ENCODE measurements around the gene IQSEC2. TPM values are rescaled to one million over a fixed set of nuclear protein-coding genes. Genes with fewer than 3 reads are reported as not detected.

IQSEC2 gene
- total and polyA plus RNA-seq, 2 of the 8 experiments (the other 6 are each of a cell fraction or from before 2014, with no cell fraction given): 6.1 to 54.9 TPM

DNA sequence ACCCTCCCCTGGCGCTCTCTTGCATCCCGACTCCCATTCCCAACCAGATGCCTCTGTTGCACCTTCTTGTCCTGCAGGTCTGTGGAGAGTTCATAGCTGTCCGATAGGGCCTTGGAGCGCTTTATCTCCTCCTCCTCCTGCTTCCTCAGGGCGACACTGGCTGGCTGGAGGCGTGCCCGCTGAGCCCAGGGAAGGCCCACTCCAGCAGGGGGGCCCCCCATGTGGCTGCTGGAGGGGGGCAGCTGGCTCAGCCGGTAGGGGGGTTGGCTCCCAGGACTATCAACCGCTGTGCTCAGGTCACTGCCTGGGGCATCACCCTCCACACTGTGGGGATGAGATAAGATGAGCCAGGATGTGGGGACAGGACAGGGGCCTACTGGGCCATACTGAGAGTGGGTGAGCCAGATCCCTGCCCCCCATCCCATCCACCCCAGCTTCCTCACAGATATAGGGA, 25.6 kb downstream of the IQSEC2 start:
- no peak overlapping the region for H2BK12ac ChIP-seq (ENCODE audit: low read depth, low read length)
- H4K5ac ChIP-seq (ENCODE audit: insufficient read length, low read depth, low read length): no peak overlapping the region
- no peak overlapping the region for H3K4me3 ChIP-seq (ENCODE audit: extremely low read depth in 1 of 4, insufficient read depth in 2 of 4, low read depth in 3 of 4, low read length in 4 of 4)
- no peak overlapping the region for H3K23ac ChIP-seq (ENCODE audit: insufficient read length)
- no peaks in the 10 kb centered on the region for H3K9me3 ChIP-seq (ENCODE audit: insufficient read depth in 2 of 2, low read depth in 1 of 2, low read length in 1 of 2)
- H3K4me1 ChIP-seq (replicated peaks in 1 of 4; ENCODE audit: control insufficient read depth in 3 of 4, insufficient read depth in 4 of 4, low read length in 3 of 4): peaks cover 0 to 11% (median 4%) of the 10 kb centered on the region in 4 experiments; a peak in 5 of 7 replicates
- no peaks in the 10 kb centered on the region for H3K79me2 ChIP-seq (ENCODE audit: control insufficient read depth in 1 of 2, insufficient read depth in 2 of 2, low read length in 2 of 2)
- WGBS, 2 experiments (ENCODE audit: extremely low coverage in 1 of 2, insufficient coverage in 1 of 2, insufficient read length in 1 of 2, insufficient replicate concordance in 2 of 2, low coverage in 1 of 2, low lambda C conversion rate in 2 of 2, missing lambda C conversion rate in 1 of 2): 83% methylated on average over 5 of the region's 9 CpGs; no CpG with 5 or more reads in 1 of the 2 experiments
- no peak overlapping the region for H4K91ac ChIP-seq (replicated peaks; ENCODE audit: insufficient read length, low read length)
- H2AFZ ChIP-seq (ENCODE audit: low read length): no peak overlapping the region
- H3K4ac ChIP-seq (replicated peaks; ENCODE audit: insufficient read length, low read depth, low read length): no peak overlapping the region
- no peak overlapping the region for H3K56ac ChIP-seq (replicated peaks; ENCODE audit: insufficient read length, low read depth, low read length)
- H3K23me2 ChIP-seq (ENCODE audit: low read depth, low read length): no peaks in the 10 kb centered on the region
- H3K14ac ChIP-seq (ENCODE audit: insufficient read length): no peak overlapping the region
- H3K9ac ChIP-seq (replicated peaks in 1 of 4; ENCODE audit: extremely low read depth in 1 of 4, low read depth in 3 of 4, low read length in 3 of 4): no peak overlapping the region
- ChIA-PET POLR2A (ENCODE audit: partially characterized antibody) (interaction anchor here (1.8 kb wide), 1 partner anchor 30 kb away, joined by 7 read pairs; the partner anchor contains the start of gene KDM5C), CTCF (ENCODE audit: partially characterized antibody) (interaction anchor here (0.9 to 2.5 kb wide), 3 partner anchors 8 to 17 kb away, joined by 3 to 12 read pairs (median 3); no protein-coding TSS in a partner anchor)
- no peaks in the 10 kb centered on the region for H3K79me1 ChIP-seq (ENCODE audit: low read depth, low read length)
- H2BK120ac ChIP-seq (replicated peaks; ENCODE audit: low read depth, low read length): no peak overlapping the region
- TF ChIP-seq, protein P1, sequence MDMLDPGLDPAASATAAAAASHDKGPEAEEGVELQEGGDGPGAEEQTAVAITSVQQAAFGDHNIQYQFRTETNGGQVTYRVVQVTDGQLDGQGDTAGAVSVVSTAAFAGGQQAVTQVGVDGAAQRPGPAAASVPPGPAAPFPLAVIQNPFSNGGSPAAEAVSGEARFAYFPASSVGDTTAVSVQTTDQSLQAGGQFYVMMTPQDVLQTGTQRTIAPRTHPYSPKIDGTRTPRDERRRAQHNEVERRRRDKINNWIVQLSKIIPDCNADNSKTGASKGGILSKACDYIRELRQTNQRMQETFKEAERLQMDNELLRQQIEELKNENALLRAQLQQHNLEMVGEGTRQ (IDR thresholded peaks at IDR 0.05; ENCODE audit: low read length): no peak
- TF ChIP-seq GABPA (IDR thresholded peaks at IDR 0.05; ENCODE audit: borderline replicate concordance, insufficient read depth, low read length) (no peak), BACH1 (IDR thresholded peaks at IDR 0.05; ENCODE audit: low read length) (no peak)
- no peak overlapping the region for H3K4me2 ChIP-seq (ENCODE audit: insufficient read depth in 1 of 2, low read depth in 2 of 2, low read length in 2 of 2)
- no peak overlapping the region for H2BK20ac ChIP-seq (ENCODE audit: low read length)
- H2BK15ac ChIP-seq (ENCODE audit: low read length): no peak overlapping the region
- DNase-seq (ENCODE audit: low read depth in 1 of 2, low spot score in 2 of 2) (no peak), FAIRE-seq (no peak)
- H3K18ac ChIP-seq (ENCODE audit: extremely low read depth, low read length): no peak overlapping the region
- no peak overlapping the region for H2AK5ac ChIP-seq (ENCODE audit: low read depth, low read length)
- H2BK5ac ChIP-seq (ENCODE audit: low read depth, low read length): no peak overlapping the region
- H3K36me3 ChIP-seq (ENCODE audit: control insufficient read depth in 2 of 4, insufficient read depth in 4 of 4, low read length in 3 of 4): no peaks in the 10 kb centered on the region
- H3K27ac ChIP-seq (ENCODE audit: low read depth, low read length): no peak overlapping the region
- H4K8ac ChIP-seq (ENCODE audit: extremely low read depth, insufficient read depth, low read length): no peak overlapping the region
- peaks cover 0 to 1% of the 10 kb centered on the region in 2 experiments for H4K20me1 ChIP-seq (replicated peaks in 1 of 2; ENCODE audit: control insufficient read depth in 1 of 2, insufficient read depth in 2 of 2, low read length in 2 of 2)
- no peaks in the 10 kb centered on the region for H3K27me3 ChIP-seq (replicated peaks in 1 of 4; ENCODE audit: control insufficient read depth in 3 of 4, extremely low read depth in 1 of 4, insufficient read depth in 3 of 4, low read length in 3 of 4)

Measured in H1 (cell line).